Neural progenitor cell (in vitro differentiated cells): Measurements from ENCODE around the gene PGA4. TPM values are rescaled to one million over a fixed set of nuclear protein-coding genes. Genes with fewer than 3 reads are reported as not detected.
A peak's percentile ranks its signal among the peaks of the same experiment; 100 is the strongest.

Source experiments
- DNase-seq: peaks from one replicate; pipeline ENCODE4 v3.0.0-alpha.2; 2016; ENCODE audit warnings: low spot score
- H2AFZ ChIP-seq: fragments of 200-600 bp; sonication (generic); replicated peaks from 2 replicates; pipeline ENCODE4 v1.6.1; 2016; ENCODE audit warnings: antibody characterized with exemption
- H3F3A ChIP-seq: fragments of 200-600 bp; sonication (generic); 2 replicates; pipeline ENCODE4 v1.6.1; 2016; ENCODE audit warnings: antibody characterized with exemption, low read depth
- H3K27ac ChIP-seq: fragments of 200-600 bp; sonication (generic); 2 replicates; pipeline ENCODE4 v1.5.1; 2016; ENCODE audit warnings: mild to moderate bottlenecking
- H3K27me3 ChIP-seq: fragments of 200-600 bp; sonication (generic); 2 replicates; pipeline ENCODE4 v1.6.1; 2016; ENCODE audit warnings: mild to moderate bottlenecking, moderate library complexity
- H3K36me3 ChIP-seq: fragments of 200-600 bp; sonication (generic); 2 replicates; pipeline ENCODE4 v1.5.1; 2016
- H3K4me1 ChIP-seq: fragments of 200-600 bp; sonication (generic); 2 replicates; pipeline ENCODE4 v1.6.1; 2016; ENCODE audit warnings: mixed run types
- H3K4me2 ChIP-seq: fragments of 200-600 bp; sonication (generic); 2 replicates; pipeline ENCODE4 v1.6.1; 2016
- H3K4me3 ChIP-seq: fragments of 200-600 bp; sonication (generic); 2 replicates; pipeline ENCODE4 v1.5.1; 2016
- H3K79me2 ChIP-seq: fragments of 200-600 bp; sonication (generic); 2 replicates; pipeline ENCODE4 v1.6.1; 2016; ENCODE audit warnings: low read depth
- H3K9ac ChIP-seq: fragments of 200-600 bp; sonication (generic); 2 replicates; pipeline ENCODE4 v1.6.1; 2016
- H3K9me3 ChIP-seq: fragments of 200-600 bp; sonication (generic); 2 replicates; pipeline ENCODE4 v1.5.1; 2016; ENCODE audit warnings: low read depth
- H4K20me1 ChIP-seq: fragments of 200-600 bp; sonication (generic); 2 replicates; pipeline ENCODE4 v1.6.1; 2016; ENCODE audit warnings: low read depth
- H3K27ac Mint-ChIP-seq: 3 replicates; pipeline ENCODE4 v1.8.0; 2021; ENCODE audit warnings: mixed read lengths
- H3K27me3 Mint-ChIP-seq: 2 replicates; pipeline ENCODE4 v1.8.0; 2022; ENCODE audit warnings: low read depth, mild to moderate bottlenecking, inconsistent platforms, moderate library complexity, mixed read lengths; ENCODE audit not compliant: insufficient read depth
- H3K36me3 Mint-ChIP-seq: 3 replicates; pipeline ENCODE4 v1.8.0; 2021; ENCODE audit warnings: mixed read lengths
- H3K4me1 Mint-ChIP-seq: 3 replicates; pipeline ENCODE4 v1.8.0; 2021; ENCODE audit warnings: mixed read lengths
- H3K4me3 Mint-ChIP-seq: 3 replicates; pipeline ENCODE4 v1.8.0; 2021; ENCODE audit warnings: mild to moderate bottlenecking, moderate library complexity, mixed read lengths
- H3K9me3 Mint-ChIP-seq: 3 replicates; pipeline ENCODE4 v1.8.0; 2020; ENCODE audit warnings: mixed read lengths
- EZH2 ChIP-seq: fragments of 200-600 bp; sonication (generic); IDR thresholded peaks from 2 replicates; pipeline ENCODE4 v1.6.1; 2017; ENCODE audit warnings: antibody characterized with exemption, mild to moderate bottlenecking, moderate library complexity
- EZH2phosphoT487 ChIP-seq: fragments of 200-600 bp; sonication (generic); IDR thresholded peaks from 2 replicates; pipeline ENCODE4 v1.6.1; 2017; ENCODE audit warnings: antibody characterized with exemption
- total RNA-seq: library from RNA; depleted of rRNA; stranded (reverse); fragments of >200 nt; gene quantifications from 2 replicates; pipeline ENCODE4 v1.2.3, GENCODE V29; 2015; ENCODE audit warnings: low replicate concordance
- TF ChIP-seq, protein P1 (sequence below): fragments of 200-600 bp; sonication (generic); IDR thresholded peaks from 2 replicates; pipeline ENCODE4 v1.5.1; 2017; ENCODE audit warnings: antibody characterized with exemption, mild to moderate bottlenecking

PGA4 gene
- total RNA-seq, 1 donor from 2014 or later, result 0.41 TPM

DNA sequence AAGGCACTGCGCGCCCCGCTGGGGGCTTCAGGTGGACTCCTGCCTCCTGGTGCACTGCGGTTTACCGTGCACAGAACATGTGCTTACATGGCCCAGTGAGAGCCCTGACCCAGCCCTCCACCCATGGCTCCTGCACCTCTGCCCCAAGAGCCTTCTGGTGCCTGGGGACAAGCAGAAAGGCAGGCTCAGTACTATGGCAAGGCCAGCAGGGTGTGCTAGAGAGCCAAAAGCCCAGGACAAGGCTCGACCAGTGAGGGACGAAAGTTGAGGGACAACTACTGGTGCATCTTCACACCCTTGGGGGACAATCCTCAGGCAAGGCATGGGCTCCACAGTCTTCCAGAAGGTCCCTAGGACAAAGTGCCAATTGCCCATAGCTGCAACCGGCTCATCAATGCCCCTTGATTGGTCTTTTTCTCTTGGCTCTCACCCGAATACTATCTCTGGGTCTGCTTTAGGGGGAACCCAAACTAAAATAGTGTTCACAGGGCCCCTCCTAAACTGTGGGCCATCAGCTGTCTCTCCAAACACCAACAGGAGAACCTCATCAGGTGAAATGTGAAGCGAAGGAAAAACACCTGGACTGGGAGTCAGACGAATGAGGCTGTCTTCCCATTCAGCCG lies 32.4 kb downstream of the PGA4 start:
- H4K20me1 ChIP-seq, result no peaks in the 10 kb centered on the region
- peak overlapping the region; percentile 86 for H2AFZ ChIP-seq
- no peaks in the 10 kb centered on the region for H3K36me3 ChIP-seq
- H3K27me3 ChIP-seq, result no peaks in the 10 kb centered on the region
- H3K4me2 ChIP-seq, result no peak overlapping the region
- H3F3A ChIP-seq, result no peaks in the 10 kb centered on the region
- Mint-ChIP-seq H3K27me3 (peaks cover 4% of the 10 kb centered on the region), H3K27ac (no peak overlapping the region), H3K9me3 (no peaks in the 10 kb centered on the region), H3K4me3 (no peak overlapping the region), H3K36me3 (no peaks in the 10 kb centered on the region), H3K4me1 (peaks cover 14% of the 10 kb centered on the region)
- no peak overlapping the region for H3K4me3 ChIP-seq
- DNase-seq, result peak; percentile 72
- TF ChIP-seq, protein P1, sequence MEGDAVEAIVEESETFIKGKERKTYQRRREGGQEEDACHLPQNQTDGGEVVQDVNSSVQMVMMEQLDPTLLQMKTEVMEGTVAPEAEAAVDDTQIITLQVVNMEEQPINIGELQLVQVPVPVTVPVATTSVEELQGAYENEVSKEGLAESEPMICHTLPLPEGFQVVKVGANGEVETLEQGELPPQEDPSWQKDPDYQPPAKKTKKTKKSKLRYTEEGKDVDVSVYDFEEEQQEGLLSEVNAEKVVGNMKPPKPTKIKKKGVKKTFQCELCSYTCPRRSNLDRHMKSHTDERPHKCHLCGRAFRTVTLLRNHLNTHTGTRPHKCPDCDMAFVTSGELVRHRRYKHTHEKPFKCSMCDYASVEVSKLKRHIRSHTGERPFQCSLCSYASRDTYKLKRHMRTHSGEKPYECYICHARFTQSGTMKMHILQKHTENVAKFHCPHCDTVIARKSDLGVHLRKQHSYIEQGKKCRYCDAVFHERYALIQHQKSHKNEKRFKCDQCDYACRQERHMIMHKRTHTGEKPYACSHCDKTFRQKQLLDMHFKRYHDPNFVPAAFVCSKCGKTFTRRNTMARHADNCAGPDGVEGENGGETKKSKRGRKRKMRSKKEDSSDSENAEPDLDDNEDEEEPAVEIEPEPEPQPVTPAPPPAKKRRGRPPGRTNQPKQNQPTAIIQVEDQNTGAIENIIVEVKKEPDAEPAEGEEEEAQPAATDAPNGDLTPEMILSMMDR, result peak; percentile 79
- no peak for TF ChIP-seq EZH2
- TF ChIP-seq EZH2phosphoT487, result no peak
- no peaks in the 10 kb centered on the region for H3K9me3 ChIP-seq
- H3K9ac ChIP-seq, result no peak overlapping the region
- H3K27ac ChIP-seq, result no peak overlapping the region
- no peaks in the 10 kb centered on the region for H3K4me1 ChIP-seq
- no peaks in the 10 kb centered on the region for H3K79me2 ChIP-seq

DNA sequence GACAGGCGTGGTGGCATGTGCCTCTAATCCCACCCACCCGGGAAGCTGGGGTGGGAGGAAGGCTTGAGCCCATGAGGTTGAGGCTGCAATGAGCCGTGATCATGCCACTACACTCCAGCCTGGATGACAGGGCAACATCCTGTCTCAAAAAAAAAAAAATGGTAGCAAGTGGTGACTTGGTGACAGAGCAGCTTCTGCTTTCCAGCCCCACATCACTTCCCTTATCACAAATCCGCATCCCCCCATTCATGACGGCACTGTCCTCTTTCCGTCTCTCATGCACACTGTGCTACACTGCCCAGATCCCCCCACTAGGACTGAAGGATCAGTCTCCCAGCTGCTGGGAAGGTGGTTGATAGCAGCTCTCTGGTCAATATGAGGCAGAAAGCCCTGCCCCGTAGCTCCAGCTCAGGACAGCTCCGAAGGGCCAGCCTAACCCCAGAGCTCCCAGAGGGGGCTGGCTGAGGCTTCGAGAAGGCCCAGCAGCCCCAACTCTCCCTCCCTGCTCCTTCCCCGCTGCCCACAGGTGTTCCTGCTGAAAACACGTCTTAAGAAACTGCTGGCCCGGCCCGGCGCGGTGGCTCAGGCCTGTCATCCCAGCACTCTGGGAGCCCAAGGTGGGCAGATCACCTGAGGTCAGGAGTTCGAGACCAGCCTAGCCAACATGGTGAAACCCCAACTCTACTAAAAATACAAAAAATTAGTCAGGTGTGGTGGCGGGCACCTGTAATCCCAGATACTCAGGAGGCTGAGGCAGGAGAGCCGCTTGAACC lies 34.7 kb downstream of the PGA4 start:
- Mint-ChIP-seq H3K9me3 (no peaks in the 10 kb centered on the region), H3K27ac (no peak overlapping the region), H3K4me1 (peaks cover 3% of the 10 kb centered on the region), H3K36me3 (no peaks in the 10 kb centered on the region), H3K27me3 (peaks cover 4% of the 10 kb centered on the region), H3K4me3 (no peak overlapping the region)
- Histone ChIP-seq H3K27ac (no peak overlapping the region), H3K9ac (no peak overlapping the region), H3F3A (no peaks in the 10 kb centered on the region), H3K36me3 (no peaks in the 10 kb centered on the region), H3K4me2 (no peak overlapping the region), H4K20me1 (no peaks in the 10 kb centered on the region), H3K4me3 (no peak overlapping the region), H2AFZ (no peak overlapping the region), H3K27me3 (no peaks in the 10 kb centered on the region), H3K9me3 (no peaks in the 10 kb centered on the region), H3K4me1 (no peaks in the 10 kb centered on the region), H3K79me2 (no peaks in the 10 kb centered on the region)
- TF ChIP-seq EZH2phosphoT487 (no peak), EZH2 (no peak)
- TF ChIP-seq, protein P1, result no peak
- DNase-seq, result no peak

DNA sequence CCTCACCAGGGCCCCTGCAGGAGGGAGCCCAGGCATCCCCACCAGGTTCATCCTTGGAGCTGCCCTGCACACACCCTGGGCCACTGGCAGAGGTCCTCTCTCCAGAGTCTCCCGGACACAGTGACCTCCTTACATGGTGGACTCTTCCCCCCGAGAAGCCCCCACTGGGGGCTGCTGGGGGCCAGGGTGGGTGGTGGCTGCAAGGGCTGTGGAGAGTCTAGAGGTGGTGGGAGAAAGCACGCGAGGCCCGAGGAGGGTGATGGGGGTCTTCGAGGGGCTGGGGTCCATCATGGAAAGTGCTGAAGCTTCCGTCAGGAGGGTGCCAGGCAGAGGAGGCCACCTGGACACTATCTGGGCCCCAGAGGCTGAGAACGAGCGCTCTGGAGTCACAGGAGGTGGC lies 36.4 kb downstream of the PGA4 start:
- Histone ChIP-seq H3K4me1 (no peaks in the 10 kb centered on the region), H3K79me2 (no peaks in the 10 kb centered on the region), H2AFZ (no peak overlapping the region), H3F3A (no peaks in the 10 kb centered on the region), H3K9me3 (no peaks in the 10 kb centered on the region), H3K27me3 (no peaks in the 10 kb centered on the region), H3K4me3 (no peak overlapping the region), H3K4me2 (no peak overlapping the region), H3K9ac (no peak overlapping the region), H3K36me3 (no peaks in the 10 kb centered on the region), H3K27ac (no peak overlapping the region), H4K20me1 (no peaks in the 10 kb centered on the region)
- no peak for DNase-seq
- TF ChIP-seq, protein P1, result no peak
- no peak overlapping the region for H3K27ac Mint-ChIP-seq
- H3K9me3 Mint-ChIP-seq, result no peaks in the 10 kb centered on the region
- no peaks in the 10 kb centered on the region for H3K36me3 Mint-ChIP-seq
- no peaks in the 10 kb centered on the region for H3K4me1 Mint-ChIP-seq
- H3K4me3 Mint-ChIP-seq, result no peak overlapping the region
- H3K27me3 Mint-ChIP-seq, result peaks cover 2% of the 10 kb centered on the region
